NCI-H460 (cell line): ENCODE results near the gene COL28A1. TPM values are rescaled to one million over a fixed set of nuclear protein-coding genes. Genes with fewer than 3 reads are reported as not detected.

Experiments used
- DNase-seq: peaks from one replicate; pipeline ENCODE4 v3.0.0-alpha.2; 2016; ENCODE audit warnings: low read depth; ENCODE audit errors: extremely low read depth
- total RNA-seq: library from RNA; depleted of rRNA; stranded (reverse); fragments of >200 nt; shearing (Covaris generic); gene quantifications from 2 replicates; pipeline ENCODE4 v1.2.3, GENCODE V29; 2014

COL28A1 gene
- total RNA-seq, 1 experiment from 2014 or later = 0.12 TPM

DNA sequence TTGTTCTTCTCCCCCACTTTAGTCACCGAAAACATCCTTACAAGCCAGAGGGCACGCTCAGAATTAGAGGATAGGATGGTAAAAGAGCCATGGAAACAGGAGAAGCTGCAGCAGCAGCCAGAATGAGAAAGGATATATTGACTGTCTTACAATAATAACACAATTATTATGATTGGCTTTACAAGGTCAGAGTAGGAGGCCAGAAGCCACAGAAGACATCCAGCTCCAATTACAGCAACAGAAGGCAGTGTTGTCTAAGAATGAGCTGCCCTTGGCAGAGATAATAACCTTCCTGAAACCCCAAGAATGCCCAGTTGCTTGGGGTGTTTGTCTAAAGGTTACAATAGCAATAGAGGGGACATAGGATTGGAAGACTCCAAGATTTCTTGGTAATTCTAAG, 184.5 kb downstream of the COL28A1 start:
- DNase-seq = no peak

DNA sequence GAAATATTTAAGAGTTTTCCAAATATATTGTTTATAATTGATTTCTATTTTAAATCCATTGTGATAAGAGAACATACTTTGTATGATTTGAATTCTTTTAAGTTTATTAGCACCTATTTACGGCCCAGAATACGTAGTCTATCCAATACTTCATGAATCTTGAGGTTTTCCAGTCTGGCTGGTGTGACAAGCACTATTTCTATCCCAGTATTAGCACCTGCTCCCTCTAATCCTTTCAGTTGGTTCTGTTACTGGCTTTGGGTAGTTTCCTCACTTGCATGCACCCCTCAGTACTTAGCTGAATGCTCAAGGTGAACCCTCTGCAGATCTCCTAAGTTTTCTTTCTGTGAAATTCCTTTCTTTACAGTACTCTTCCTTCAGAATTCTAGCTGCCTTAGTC, 186.5 kb downstream of the COL28A1 start:
- no peak for DNase-seq

DNA sequence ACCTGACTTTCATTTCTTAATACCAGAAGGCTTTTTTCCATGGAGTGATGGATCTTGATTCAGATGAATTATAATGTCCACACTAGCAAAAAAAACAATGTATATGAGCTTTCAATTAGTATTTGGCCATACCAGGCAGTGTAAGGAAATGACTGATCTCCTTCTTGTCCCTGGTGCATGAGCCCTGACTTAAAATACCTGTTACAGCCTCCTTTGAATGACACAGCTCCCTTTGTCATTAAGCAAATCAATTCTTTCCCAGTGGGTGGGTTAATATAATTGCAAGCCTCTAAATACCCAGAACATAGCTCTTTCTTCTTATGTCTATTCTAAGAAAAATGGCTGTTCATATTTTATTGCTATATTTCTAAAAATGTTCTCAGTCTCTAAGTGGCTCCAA, 188.6 kb downstream of the COL28A1 start:
- no peak for DNase-seq

DNA sequence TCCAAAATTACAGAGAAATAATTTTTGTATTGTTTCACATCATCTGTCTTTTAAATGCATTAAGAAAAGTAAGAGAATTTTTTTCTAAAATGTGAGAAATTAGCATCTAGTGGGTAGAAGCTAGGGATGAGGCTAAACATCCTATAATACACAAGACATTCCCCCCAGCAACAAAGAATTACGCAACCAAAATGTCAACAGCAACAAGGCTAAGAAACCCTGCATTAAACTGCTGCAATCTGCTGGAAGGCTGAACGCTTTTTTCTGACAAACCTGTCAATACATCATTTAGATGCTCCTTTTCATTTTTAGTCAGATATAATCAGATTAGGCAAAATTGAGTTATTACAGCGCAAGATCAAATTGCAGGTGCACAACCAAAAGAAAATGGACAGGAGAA, 191.1 kb downstream of the COL28A1 start:
- DNase-seq = no peak

DNA sequence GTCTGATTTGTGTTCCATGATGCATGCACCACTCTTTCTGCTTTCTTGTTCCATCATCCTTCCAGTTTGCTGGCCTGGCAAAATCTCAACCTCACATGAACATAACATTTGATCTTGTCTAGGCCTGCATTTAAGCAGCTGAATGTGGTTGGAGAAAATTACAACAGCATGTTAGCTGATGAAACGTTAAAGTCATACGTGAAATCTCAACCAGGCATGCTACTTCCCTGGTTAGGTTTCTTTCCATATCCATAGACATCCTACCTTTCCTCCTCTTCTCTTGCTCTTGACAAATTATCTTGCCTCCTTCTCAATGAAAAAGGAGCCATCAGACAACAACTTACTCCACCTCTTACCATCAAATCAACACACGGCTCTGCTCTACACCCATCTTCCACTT, 199.8 kb downstream of the COL28A1 start:
- DNase-seq = no peak

DNA sequence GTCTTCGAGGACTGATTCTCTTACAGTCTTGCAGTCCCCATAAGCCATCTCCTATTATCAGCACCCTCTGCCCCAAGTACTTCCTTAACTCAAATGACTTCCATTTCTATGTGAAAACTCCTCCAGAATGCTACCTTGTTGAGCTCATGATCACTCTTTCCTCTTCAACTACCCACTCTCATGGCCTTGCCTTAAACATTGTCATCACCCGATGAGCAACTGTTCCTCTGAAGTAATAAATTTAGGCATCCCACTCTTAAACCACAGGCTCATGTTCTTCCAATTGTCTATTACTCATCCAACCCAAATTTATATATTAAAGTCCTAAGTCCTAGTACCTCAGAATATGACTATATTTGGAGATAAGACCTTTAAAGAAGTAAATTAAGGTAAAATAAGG, 200.5 kb downstream of the COL28A1 start:
- DNase-seq = no peak

DNA sequence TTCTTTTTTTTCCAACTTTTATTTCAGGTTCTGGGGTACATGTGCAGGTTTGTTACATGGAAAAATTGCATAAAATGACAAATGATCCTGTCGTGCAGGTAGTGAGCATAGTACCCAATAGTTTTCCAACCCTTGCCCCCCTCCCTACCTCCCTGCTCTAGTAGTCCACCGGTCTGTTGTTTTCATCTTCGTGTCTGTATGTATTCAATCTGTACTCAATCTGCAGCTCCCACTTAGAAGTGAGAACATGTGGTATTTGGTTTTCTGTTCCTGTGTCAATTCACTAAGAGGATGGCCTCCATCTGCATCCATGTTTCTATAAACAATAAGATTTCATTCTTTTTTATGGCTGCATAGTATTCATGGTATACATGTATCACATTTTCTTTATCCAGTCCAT, 202.1 kb downstream of the COL28A1 start:
- no peak for DNase-seq

DNA sequence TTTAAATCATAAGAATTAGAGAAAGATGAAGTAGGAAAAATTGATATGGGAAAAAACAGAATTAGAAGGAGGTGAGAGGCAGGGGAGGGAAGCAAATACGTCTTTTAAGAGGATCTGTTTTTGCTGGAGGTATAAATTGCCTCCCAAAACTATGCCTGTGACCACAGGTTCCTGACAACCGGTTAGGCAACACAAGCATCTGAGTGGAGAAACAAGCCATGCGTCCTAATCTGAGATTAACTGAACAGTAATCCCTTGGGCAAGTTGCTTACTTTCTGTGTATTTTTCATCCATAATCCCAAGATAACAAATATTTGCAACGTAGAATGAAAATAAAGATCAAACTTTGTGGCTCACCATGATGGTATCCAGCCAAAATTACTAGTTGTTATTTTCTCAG, 204.2 kb downstream of the COL28A1 start:
- no peak for DNase-seq

DNA sequence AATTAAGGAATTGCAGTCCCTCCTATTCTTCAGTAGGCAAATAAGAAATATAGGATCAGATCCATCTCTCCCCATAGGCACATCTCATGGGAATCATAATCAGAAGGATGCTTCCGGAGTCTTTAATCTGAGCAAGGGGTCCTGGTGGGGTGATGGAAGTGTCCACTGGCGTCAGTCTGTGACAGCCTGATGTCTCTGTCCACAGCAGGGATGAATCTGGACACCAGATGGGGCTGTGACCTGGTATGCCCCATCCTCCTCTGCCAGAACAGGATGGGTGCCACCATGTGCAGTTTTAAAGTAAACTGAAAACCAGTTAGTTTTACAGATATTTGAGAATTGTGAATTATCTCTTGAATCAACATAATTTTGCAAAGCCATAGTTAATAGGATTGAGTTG, 204.7 kb downstream of the COL28A1 start:
- no peak for DNase-seq

DNA sequence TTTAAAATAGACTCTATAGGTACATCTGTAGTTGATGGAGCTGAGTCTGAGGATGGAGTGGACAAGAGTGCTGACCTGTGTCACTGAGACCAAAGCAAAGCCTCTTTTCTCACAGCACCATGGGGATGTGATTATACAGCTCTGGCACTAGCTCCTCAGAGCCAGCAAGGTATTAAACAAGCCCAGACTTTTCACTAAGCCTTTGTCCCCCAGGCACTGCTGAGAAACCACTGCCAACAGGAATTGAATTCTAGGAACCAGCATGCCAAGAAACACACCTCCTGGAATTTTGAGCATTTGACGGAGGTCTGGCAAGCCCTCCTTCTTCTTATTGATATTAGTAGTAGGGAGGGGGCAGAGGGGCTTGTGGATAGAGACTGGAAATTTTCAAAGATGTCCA, 206.3 kb downstream of the COL28A1 start:
- DNase-seq = no peak

DNA sequence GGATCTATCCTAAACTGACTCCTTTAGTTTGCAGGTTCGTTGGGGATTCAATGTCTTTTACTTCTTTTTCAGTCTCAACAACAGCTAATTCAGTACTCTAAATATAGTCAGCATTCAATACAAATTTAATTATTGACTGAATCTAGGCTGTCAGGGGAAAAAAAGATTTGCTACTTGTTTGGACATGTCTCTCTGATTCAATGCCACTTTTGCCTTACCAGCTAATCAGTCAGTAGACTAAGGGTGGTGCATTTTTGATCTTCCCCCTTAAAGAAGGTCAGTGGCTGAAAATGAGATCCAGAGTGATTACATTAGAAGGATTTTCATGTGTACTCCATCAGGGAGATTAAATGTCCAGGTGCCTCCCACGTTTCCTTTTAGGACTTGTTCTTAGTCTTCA, 208.2 kb downstream of the COL28A1 start:
- DNase-seq = no peak

DNA sequence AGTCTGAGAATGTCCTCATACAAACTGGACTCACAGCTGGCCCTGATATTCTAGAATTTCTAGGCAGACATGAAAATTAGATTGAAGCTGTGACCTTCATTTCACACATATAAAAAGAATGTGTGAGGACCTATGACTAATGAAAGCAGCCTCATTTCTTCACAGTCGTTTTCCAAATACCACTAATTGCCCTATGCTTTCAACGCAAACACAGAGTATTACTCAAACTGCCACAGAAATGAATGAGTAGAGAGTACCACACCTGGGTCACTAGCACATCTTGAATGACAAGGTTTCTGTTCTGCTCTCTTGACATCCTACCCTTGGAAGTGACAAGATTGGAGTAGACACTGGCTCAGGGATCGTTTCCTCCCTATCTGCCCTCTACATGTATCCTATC, 211.0 kb downstream of the COL28A1 start:
- DNase-seq = no peak

DNA sequence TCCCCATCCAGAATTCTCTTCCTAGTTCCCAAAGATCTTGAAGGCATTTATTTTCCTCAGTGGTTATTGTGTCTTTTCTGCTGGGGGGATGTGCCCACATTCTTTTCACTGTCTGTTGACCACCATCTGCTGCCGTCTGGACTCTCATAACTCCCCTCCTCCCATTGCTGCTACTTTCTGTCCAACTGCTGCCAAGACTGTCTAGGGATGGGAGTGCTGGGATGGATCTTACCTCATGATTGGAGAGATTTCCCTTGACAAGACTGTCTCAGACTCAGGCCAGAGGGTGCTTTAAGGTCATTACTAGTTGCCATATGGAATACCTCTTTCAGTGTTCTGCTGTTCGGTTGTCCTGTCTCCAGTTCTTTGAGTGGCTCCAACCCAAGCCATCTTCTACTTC, 211.8 kb downstream of the COL28A1 start:
- DNase-seq = no peak

DNA sequence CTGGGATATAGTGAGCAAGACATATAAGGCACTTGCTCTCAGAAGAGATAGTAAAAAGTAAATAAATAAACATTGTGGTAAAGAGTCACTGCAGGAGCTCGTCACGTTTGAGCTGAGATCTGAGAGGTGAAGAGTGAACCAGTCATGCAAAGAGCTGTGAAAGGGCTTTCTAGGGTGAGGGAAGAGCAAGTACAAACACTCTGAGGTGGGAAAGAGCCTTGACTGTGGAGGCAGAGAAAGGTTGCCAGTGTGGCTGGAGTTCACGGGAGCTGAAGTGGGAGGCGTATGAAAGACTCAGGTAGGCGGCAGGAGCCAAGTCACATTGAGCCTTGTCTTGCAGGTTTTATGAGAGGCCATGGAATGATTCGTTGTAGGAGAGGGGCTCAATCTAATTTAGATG, 212.3 kb downstream of the COL28A1 start:
- DNase-seq = no peak

DNA sequence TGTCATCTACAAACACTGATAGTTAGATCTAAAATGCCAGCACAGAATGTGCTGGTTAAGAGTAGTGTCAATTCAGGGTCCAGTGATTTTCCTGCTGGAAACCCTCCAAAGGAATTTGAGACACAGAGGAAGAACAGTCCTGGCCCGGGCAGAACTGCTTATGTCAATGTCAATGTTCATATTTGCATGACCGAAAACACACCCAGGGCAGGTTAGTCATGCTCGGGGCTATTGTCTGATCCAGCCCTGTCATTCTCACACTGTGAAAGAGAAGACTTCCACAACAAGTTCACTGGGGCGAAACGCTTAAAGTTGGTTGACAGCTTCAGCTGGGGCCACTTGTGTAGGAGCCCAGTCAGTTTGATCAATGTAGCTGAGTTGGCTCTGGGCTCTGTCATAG, 214.0 kb downstream of the COL28A1 start:
- DNase-seq = no peak

DNA sequence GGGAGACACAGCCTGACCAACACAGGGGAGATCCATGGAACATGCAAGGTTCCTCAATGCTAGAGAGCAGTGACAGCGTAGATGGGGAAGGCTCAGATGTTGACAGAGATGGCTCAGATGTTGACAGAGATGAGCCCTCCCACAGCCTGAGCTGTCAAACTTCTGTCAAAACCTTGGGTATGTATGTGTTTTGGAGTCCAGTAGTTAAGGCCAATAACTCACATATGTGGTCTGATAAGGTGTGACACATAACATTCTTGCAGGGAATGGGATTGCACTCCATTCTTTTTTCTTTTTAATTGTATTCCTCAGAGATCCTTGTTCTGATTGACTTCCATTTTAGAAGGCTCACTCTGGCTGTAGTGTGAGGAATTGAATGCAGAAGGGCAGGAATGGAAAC, 217.1 kb downstream of the COL28A1 start:
- no peak for DNase-seq

DNA sequence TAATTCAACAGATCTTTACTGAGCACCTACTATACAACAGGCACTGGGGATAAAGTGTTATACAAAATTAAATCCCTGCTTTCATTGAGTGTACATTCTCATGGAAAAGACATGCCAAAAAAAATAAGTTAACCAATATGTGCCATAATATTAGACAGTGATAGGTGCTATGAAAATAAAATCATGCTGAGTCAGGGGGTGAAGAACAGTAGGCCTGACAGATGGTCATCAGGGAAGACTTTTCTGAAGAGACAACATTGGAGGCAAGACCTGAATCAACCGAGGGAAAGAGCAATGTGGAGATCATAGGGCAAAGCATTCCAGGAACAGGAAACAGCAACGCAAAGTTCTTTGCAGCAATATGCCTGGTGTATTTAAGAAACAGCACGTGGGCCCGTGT, 217.8 kb downstream of the COL28A1 start:
- DNase-seq = no peak

DNA sequence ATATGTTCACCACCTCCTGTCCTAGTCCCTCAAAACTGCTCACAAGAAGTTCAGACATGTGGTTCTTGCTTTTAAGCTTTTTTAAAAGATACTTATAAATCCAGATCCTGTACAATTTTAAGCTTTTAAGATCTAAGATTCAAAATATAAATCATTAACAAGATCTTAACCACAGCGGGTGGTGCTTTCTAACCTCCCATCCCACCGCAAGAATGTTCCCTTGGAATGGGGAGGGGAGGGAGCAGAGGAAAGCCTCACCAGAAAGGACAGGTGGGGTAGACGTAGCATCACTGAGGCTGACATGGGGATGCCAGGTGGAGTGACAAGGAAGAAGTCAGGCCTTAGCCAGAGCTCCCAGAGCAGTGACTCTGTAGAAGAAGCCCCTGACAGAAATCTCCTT, 219.8 kb downstream of the COL28A1 start:
- DNase-seq = no peak

DNA sequence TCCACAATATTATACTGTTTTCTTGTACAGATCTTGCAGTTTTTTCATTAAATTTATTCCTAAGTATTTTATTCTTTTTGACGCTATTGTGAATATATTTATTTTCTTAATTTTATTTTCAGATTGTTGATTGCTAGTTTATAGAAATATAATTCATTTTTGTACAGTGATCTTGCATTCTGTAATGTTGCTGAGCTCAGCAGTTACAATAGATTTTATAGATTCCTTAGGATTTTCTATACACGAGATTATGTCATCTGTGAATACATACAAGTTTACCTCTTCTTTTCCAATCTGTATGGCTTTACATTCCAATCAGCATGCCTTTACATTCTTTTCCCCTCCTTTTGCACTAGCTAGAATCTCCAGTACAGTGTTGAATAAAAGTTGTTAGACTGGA, 223.3 kb downstream of the COL28A1 start:
- no peak for DNase-seq

DNA sequence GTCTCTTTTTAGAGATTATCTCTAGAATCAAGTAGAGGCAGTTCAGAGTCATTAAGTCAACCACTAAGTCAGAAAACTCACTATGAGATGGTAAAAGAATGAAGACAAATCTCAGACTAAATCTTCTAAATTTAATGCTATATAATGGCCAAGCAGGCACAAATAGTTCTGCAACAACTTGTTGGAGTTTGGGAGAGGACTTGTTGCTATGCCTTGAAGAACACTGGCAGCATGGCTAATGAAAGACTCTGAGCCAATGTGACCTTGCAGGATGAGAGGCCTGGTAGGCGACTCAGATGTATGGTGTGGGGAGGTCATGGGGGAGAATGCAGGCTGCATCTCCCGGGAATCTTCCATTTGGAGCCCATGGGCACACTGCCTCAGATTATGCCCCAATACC, 224.7 kb downstream of the COL28A1 start:
- DNase-seq = no peak

DNA sequence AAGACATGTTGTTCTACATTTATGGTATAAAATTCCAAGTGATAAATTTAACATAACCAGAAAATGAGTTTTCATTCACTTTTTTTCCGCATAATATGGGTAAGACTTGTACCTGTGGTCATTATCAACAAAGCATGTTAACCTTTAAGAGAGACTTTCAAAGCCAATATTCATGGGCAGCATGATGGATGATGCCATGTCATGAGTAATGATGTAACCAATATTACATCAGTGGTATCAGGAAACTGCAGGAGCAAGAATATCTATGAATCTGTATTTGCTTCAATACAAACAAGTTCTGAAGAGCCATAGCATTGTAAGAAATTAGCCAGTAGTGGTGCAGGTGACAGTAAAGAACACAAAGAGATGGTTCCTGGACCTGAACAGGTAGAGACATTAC, 226.5 kb downstream of the COL28A1 start:
- no peak for DNase-seq
